HCT116 (cell line): ENCODE data around the gene SLC35F6. TPM values are rescaled to one million over a fixed set of nuclear protein-coding genes. Genes with fewer than 3 reads are reported as not detected.

Experiments
- ATAC-seq: fragments of 200-7000 bp; cut with Tn5 transposase; 2 replicates; pipeline ENCODE4 v1.9.1; 2020; ENCODE audit warnings: mild to moderate bottlenecking, moderate library complexity
- BruUV-seq: library from RNA; stranded (reverse); fragments of 400-500 nt; replicated peaks from 2 replicates; lab custom pipeline; 2021; lab: Mats Ljungman, UMichigan
- CTCF ChIA-PET: fragments of 300-600 bp; sonication (Branson Sonifier 250); formaldehyde crosslinking; loops from one replicate; lab custom pipeline; 2021; ENCODE audit warnings: antibody characterized with exemption; lab: Charles Lee
- POLR2A ChIA-PET: fragments of 300-600, 350-600 bp; sonication (Branson Sonifier 250); formaldehyde crosslinking; loops from one replicate; lab custom pipeline; 2021; ENCODE audit warnings: antibody characterized with exemption; lab: Charles Lee
- RAD21 ChIA-PET, 2 experiments: fragments of 300-600 bp; sonication (Branson Sonifier 250); formaldehyde crosslinking; loops; one replicate each; lab custom pipeline; 2023; ENCODE audit warnings: low total read pairs in 2 of 2; ENCODE audit not compliant: uncharacterized antibody in 2 of 2, unreplicated experiment in 2 of 2, low non-redundant PET in 1 of 2; lab: Charles Lee
- DNase-seq: peaks from one replicate; pipeline ENCODE4 v3.0.0-alpha.2; 2010; ENCODE audit warnings: low read depth, low spot score
- H2AFZ ChIP-seq: fragments of 200-600 bp; shearing (Covaris generic), sonication (generic); 2 replicates; pipeline ENCODE4 v1.6.1; 2017; ENCODE audit warnings: low read depth, mixed run types, mixed read lengths, antibody characterized with exemption, low read length; ENCODE audit not compliant: poor library complexity, severe bottlenecking
- H3K27ac ChIP-seq: 2 replicates; pipeline ENCODE4 v1.5.1; 2012; ENCODE audit warnings: low read depth, low read length
- H3K27me3 ChIP-seq: fragments of 200-600 bp; sonication (generic); 2 replicates; pipeline ENCODE4 v1.6.1; 2016; ENCODE audit warnings: mixed run types, low read length, mixed read lengths; ENCODE audit not compliant: insufficient read depth
- H3K36me3 ChIP-seq, 2 experiments: fragments of 200-500 bp in 1 of 2; fragments of 200-600 bp in 1 of 2; sonication (Bioruptor generic) in 1 of 2; sonication (generic) in 1 of 2; 2 replicates each; pipeline versions ENCODE4 v1.5.1 to v1.6.1; 2014 to 2016; ENCODE audit warnings: low read length in 2 of 2, inconsistent platforms in 1 of 2, mixed read lengths in 1 of 2, mixed run types in 1 of 2; ENCODE audit not compliant: insufficient read depth in 2 of 2, control insufficient read depth in 1 of 2
- H3K4me1 ChIP-seq, 2 experiments: fragments of 200-600 bp in 1 of 2; sonication (generic) in 1 of 2; 2 replicates each; pipeline versions ENCODE4 v1.5.1 to v1.6.1; 2012 to 2017; ENCODE audit warnings: low read length in 2 of 2, inconsistent platforms in 1 of 2, mild to moderate bottlenecking in 1 of 2, mixed read lengths in 1 of 2, mixed run types in 1 of 2, moderate library complexity in 1 of 2; ENCODE audit not compliant: insufficient read depth in 2 of 2, control insufficient read depth in 1 of 2
- H3K4me2 ChIP-seq: fragments of 200-600 bp; sonication (generic); 2 replicates; pipeline ENCODE4 v1.6.1; 2017; ENCODE audit warnings: mixed run types, low read length, mixed read lengths
- H3K4me3 ChIP-seq, 2 experiments: fragments of 200-600 bp in 1 of 2; sonication (generic) in 1 of 2; replicated peaks in 1 of 2; 2 replicates each; pipeline ENCODE4 v1.5.1; 2011 to 2016; ENCODE audit warnings: low read length in 2 of 2, control low read depth in 1 of 2, low read depth in 1 of 2, mild to moderate bottlenecking in 1 of 2, mixed read lengths in 1 of 2, mixed run types in 1 of 2
- H3K79me2 ChIP-seq: fragments of 200-600 bp; sonication (generic); 2 replicates; pipeline ENCODE4 v1.6.1; 2017; ENCODE audit warnings: mild to moderate bottlenecking, mixed run types, low read length, moderate library complexity, mixed read lengths; ENCODE audit not compliant: insufficient read depth
- H3K9ac ChIP-seq: fragments of 200-600 bp; sonication (generic); 2 replicates; pipeline ENCODE4 v1.6.1; 2016; ENCODE audit warnings: low read length, mixed read lengths
- H3K9me2 ChIP-seq: fragments of 200-600 bp; sonication (generic), shearing (Covaris generic); 2 replicates; pipeline ENCODE4 v1.6.1; 2017; ENCODE audit warnings: mixed run types, mild to moderate bottlenecking, moderate library complexity; ENCODE audit not compliant: insufficient read depth
- H3K9me3 ChIP-seq, 2 experiments: fragments of 200-500 bp in 1 of 2; fragments of 200-600 bp in 1 of 2; sonication (Bioruptor generic) in 1 of 2; sonication (generic) in 1 of 2; 2 replicates each; pipeline ENCODE4 v1.6.1; 2014 to 2017; ENCODE audit warnings: low read length in 2 of 2, mixed read lengths in 2 of 2, inconsistent platforms in 1 of 2, low read depth in 1 of 2, mild to moderate bottlenecking in 1 of 2, mixed run types in 1 of 2, moderate library complexity in 1 of 2; ENCODE audit not compliant: control insufficient read depth in 1 of 2, insufficient read depth in 1 of 2
- H4K20me1 ChIP-seq: fragments of 200-600 bp; sonication (generic), shearing (Covaris generic); 2 replicates; pipeline ENCODE4 v1.6.1; 2017; ENCODE audit warnings: mixed run types, mild to moderate bottlenecking, moderate library complexity; ENCODE audit not compliant: insufficient read depth
- CBX3 ChIP-seq: IDR thresholded peaks from 2 replicates; pipeline ENCODE4 v1.6.1; 2012; ENCODE audit warnings: low read depth
- CEBPB ChIP-seq: IDR thresholded peaks from 2 replicates; pipeline ENCODE4 v1.6.1; 2012; ENCODE audit warnings: low read depth
- EGR1 ChIP-seq: IDR thresholded peaks from 2 replicates; pipeline ENCODE4 v1.6.1; 2012; ENCODE audit warnings: low read depth
- FOSL1 ChIP-seq: IDR thresholded peaks from 2 replicates; pipeline ENCODE4 v1.6.1; 2012; ENCODE audit warnings: low read depth
- POLR2A ChIP-seq: IDR thresholded peaks from 2 replicates; pipeline ENCODE4 v1.7.0; 2011; ENCODE audit warnings: borderline replicate concordance; ENCODE audit not compliant: insufficient read depth, insufficient read length; ENCODE audit errors: extremely low read depth
- REST ChIP-seq: IDR thresholded peaks from 2 replicates; pipeline ENCODE4 v1.6.1; 2012; ENCODE audit warnings: low read depth
- SP1 ChIP-seq: IDR thresholded peaks from 2 replicates; pipeline ENCODE4 v1.6.1; 2012; ENCODE audit warnings: low read depth
- TCF7L2 ChIP-seq: IDR thresholded peaks from 2 replicates; pipeline ENCODE4 v1.7.0; 2011; ENCODE audit warnings: borderline replicate concordance, inconsistent platforms; ENCODE audit not compliant: insufficient read depth, insufficient read length; ENCODE audit errors: extremely low read depth
- YY1 ChIP-seq: IDR thresholded peaks from 2 replicates; pipeline ENCODE4 v1.6.1; 2011; ENCODE audit warnings: low read length, low read depth, moderate library complexity, mild to moderate bottlenecking; ENCODE audit not compliant: insufficient replicate concordance; ENCODE audit errors: extremely low read depth
- ZBTB33 ChIP-seq: IDR thresholded peaks from 2 replicates; pipeline ENCODE4 v1.6.1; 2011; ENCODE audit warnings: mild to moderate bottlenecking, low read length, moderate library complexity; ENCODE audit not compliant: insufficient replicate concordance; ENCODE audit errors: extremely low read depth
- ZFX ChIP-seq: fragments of 450-650 bp; IDR thresholded peaks from 2 replicates; pipeline ENCODE4 v1.6.1; 2017
- ZNF274 ChIP-seq: fragments of 200-500 bp; sonication (Bioruptor generic); IDR thresholded peaks from 2 replicates; pipeline ENCODE4 v1.6.1; 2014; ENCODE audit warnings: mild to moderate bottlenecking, low read depth, low read length, inconsistent platforms
- intact Hi-C: fragments of 100-400 bp; cut with micrococcal nuclease; formaldehyde crosslinking; loops from 2 replicates; pipeline ENCODE4 v1.10.0; 2022
- total RNA-seq: library from RNA; stranded (reverse); gene quantifications from one replicate; pipeline ENCODE4 v1.2.1, GENCODE V29; 2021; ENCODE audit not compliant: unreplicated experiment

Gene SLC35F6
- total RNA-seq, 1 experiment from 2014 or later: 34.5 TPM

- no peak for ATAC-seq
- TF ChIP-seq CBX3 (no peak), ZFX (no peak), ZNF274 (no peak), REST (no peak), SP1 (no peak)
- no peaks in the 10 kb centered on the region for H3K27me3 ChIP-seq
- DNase-seq: no peak
- no peaks in the 10 kb centered on the region for H3K9me3 ChIP-seq
- CTCF ChIA-PET: no interaction called here
- H3K79me2 ChIP-seq: no peaks in the 10 kb centered on the region
- intact Hi-C loops: no loop called here
- H3K9me2 ChIP-seq: no peaks in the 10 kb centered on the region
- H3K4me2 ChIP-seq: no peak overlapping the region
- H3K27ac ChIP-seq: no peak overlapping the region
- H3K36me3 ChIP-seq: no peaks in the 10 kb centered on the region
- no TSS peak for BruUV-seq
- H4K20me1 ChIP-seq: no peaks in the 10 kb centered on the region
- H2AFZ ChIP-seq: no peak overlapping the region
- POLR2A ChIA-PET: no interaction called here
- no peak overlapping the region for H3K9ac ChIP-seq
- RAD21 ChIA-PET: no interaction called here
- peaks cover 0 to 21% of the 10 kb centered on the region in 2 experiments; a peak in 2 of 4 replicates for H3K4me1 ChIP-seq
- H3K4me3 ChIP-seq: no peak overlapping the region
These were observed 45.1 kb downstream of the SLC35F6 start for GRCh38 chr2:26809211-26809610.

- Histone ChIP-seq H3K4me1 (peaks cover 0 to 13% of the 10 kb centered on the region in 2 experiments; a peak in 2 of 4 replicates), H4K20me1 (no peaks in the 10 kb centered on the region), H3K9ac (no peak overlapping the region), H3K9me3 (no peaks in the 10 kb centered on the region), H3K27me3 (no peaks in the 10 kb centered on the region), H3K9me2 (no peaks in the 10 kb centered on the region), H3K36me3 (no peaks in the 10 kb centered on the region), H3K79me2 (no peaks in the 10 kb centered on the region), H3K4me2 (no peak overlapping the region), H2AFZ (no peak overlapping the region), H3K27ac (no peak overlapping the region), H3K4me3 (no peak overlapping the region)
- POLR2A ChIA-PET: no interaction called here
- intact Hi-C loops: no loop called here
- CTCF ChIA-PET: no interaction called here
- TF ChIP-seq YY1 (no peak), POLR2A (no peak), ZBTB33 (no peak), EGR1 (no peak), TCF7L2 (no peak), FOSL1 (no peak), CEBPB (no peak)
- ATAC-seq: no peak
- no peak for DNase-seq
- RAD21 ChIA-PET: no interaction called here
- BruUV-seq: no TSS peak
These were observed 45.9 kb downstream of the SLC35F6 start for GRCh38 chr2:26809876-26810577.
